Body of pancreas (tissue), 4 donors: ENCODE measurements around the gene TUBG2. TPM values are rescaled to one million over a fixed set of nuclear protein-coding genes. Genes with fewer than 3 reads are reported as not detected.
A peak's percentile ranks its signal among the peaks of the same experiment; 100 is the strongest.

ENCODE experiments used
- ATAC-seq: fragments of 150-250 bp; one replicate; pipeline ENCODE4 v1.9.1; 2016
- DNase-seq, 4 donors: peaks; one replicate each; pipeline ENCODE4 v3.0.0-alpha.2; 2019
- H3K27ac ChIP-seq, 4 donors: fragments of 200-600 bp; sonication (generic); 1 replicate in 3 of 4; 2 replicates in 1 of 4; pipeline versions ENCODE4 v1.5.1 to v1.6.1; 2016 to 2019; ENCODE audit warnings: mild to moderate bottlenecking in 1 of 4, mixed read lengths in 1 of 4, moderate library complexity in 1 of 4
- H3K27me3 ChIP-seq, 2 donors: fragments of 200-600 bp; sonication (generic); one replicate each; pipeline ENCODE4 v1.6.0; 2016; ENCODE audit warnings: mild to moderate bottlenecking in 1 of 2
- H3K36me3 ChIP-seq, 2 donors: fragments of 200-600 bp; sonication (generic); replicated peaks in 1 of 2; 2 replicates each; pipeline ENCODE4 v1.5.1; 2016; ENCODE audit warnings: low read depth in 2 of 2; ENCODE audit not compliant: insufficient read depth in 1 of 2
- H3K4me1 ChIP-seq: fragments of 200-600 bp; sonication (generic); one replicate; pipeline ENCODE4 v1.6.0; 2016
- H3K4me3 ChIP-seq, 2 donors: fragments of 200-600 bp; sonication (generic); 1 replicate in 1 of 2; 2 replicates in 1 of 2; pipeline ENCODE4 v1.5.1; 2016 to 2019
- H3K9me3 ChIP-seq, 3 donors: fragments of 200-600 bp; sonication (generic); 1 replicate in 2 of 3; 2 replicates in 1 of 3; pipeline ENCODE4 v1.5.1; 2016
- POLR2A ChIP-seq, 3 donors: fragments of 450-650 bp; IDR thresholded peaks; one replicate each; pipeline ENCODE4 v1.6.1; 2016; ENCODE audit warnings: antibody characterized with exemption in 3 of 3, mild to moderate bottlenecking in 2 of 3
- WGBS, 2 donors: methylation state at CpG; one replicate each; pipeline ENCODE4 v1.1.5; 2017; 5-methylcytosine and 5-hydroxymethylcytosine counted together
- intact Hi-C: fragments of 100-400 bp; cut with DNase I; formaldehyde crosslinking; loops from one replicate; pipeline ENCODE4 v1.15.1; 2023
- total RNA-seq, 2 donors: library from RNA; depleted of rRNA; stranded (reverse); fragments of >200 nt; gene quantifications; one replicate each; pipeline ENCODE4 v1.1.0, GENCODE V29; 2016
- TF ChIP-seq, protein P1 (sequence below), 7 experiments: fragments of 450-650 bp in 4 of 7; fragments of 200-600 bp in 3 of 7; sonication (generic) in 3 of 7; IDR thresholded peaks; one replicate each; pipeline ENCODE4 v1.5.1; 2016 to 2019; ENCODE audit warnings: antibody characterized with exemption in 7 of 7

TUBG2 gene
- total RNA-seq, 2 donors from 2014 or later: 64.1 to 80.4 TPM

GRCh38 chr17:42675348-42675964 is 16.4 kb downstream of the TUBG2 start:
- H3K9me3 ChIP-seq: no peaks in the 10 kb centered on the region
- H3K4me1 ChIP-seq: peaks cover 72% of the 10 kb centered on the region
- intact Hi-C loops: no loop called here
- peak; percentile 8 for ATAC-seq
- WGBS, 2 donors: 0 to 3% methylated on average over 9 to 27 of the region's 27 CpGs
- peaks cover 7% of the 10 kb centered on the region in 2 donors for H3K36me3 ChIP-seq
- peak overlapping the region; percentile 97 to 98 for H3K4me3 ChIP-seq
- peak in 1 of 3 donors; percentile 23 for TF ChIP-seq POLR2A (IDR thresholded peaks at IDR 0.05)
- TF ChIP-seq, protein P1, sequence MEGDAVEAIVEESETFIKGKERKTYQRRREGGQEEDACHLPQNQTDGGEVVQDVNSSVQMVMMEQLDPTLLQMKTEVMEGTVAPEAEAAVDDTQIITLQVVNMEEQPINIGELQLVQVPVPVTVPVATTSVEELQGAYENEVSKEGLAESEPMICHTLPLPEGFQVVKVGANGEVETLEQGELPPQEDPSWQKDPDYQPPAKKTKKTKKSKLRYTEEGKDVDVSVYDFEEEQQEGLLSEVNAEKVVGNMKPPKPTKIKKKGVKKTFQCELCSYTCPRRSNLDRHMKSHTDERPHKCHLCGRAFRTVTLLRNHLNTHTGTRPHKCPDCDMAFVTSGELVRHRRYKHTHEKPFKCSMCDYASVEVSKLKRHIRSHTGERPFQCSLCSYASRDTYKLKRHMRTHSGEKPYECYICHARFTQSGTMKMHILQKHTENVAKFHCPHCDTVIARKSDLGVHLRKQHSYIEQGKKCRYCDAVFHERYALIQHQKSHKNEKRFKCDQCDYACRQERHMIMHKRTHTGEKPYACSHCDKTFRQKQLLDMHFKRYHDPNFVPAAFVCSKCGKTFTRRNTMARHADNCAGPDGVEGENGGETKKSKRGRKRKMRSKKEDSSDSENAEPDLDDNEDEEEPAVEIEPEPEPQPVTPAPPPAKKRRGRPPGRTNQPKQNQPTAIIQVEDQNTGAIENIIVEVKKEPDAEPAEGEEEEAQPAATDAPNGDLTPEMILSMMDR (IDR thresholded peaks at IDR 0.05): peak in 2 of 7 experiments; percentile 9 to 25
- H3K27ac ChIP-seq: peak overlapping the region; percentile 91 to 97 (median 93)
- DNase-seq: peak; percentile 76 to 86 (median 79)
- H3K27me3 ChIP-seq: no peaks in the 10 kb centered on the region

- WGBS, 2 donors: 0 to 1% methylated on average over 6 to 43 of the region's 43 CpGs
- ATAC-seq (peak; percentile 5), DNase-seq (peak; percentile 66 to 76 (median 69))
- intact Hi-C loops: no loop called here
- H3K36me3 ChIP-seq: peaks cover 5 to 7% of the 10 kb centered on the region in 2 donors
- peaks cover 71% of the 10 kb centered on the region for H3K4me1 ChIP-seq
- TF ChIP-seq, protein P1 (IDR thresholded peaks at IDR 0.05): peak in 1 of 7 experiments; percentile 16
- TF ChIP-seq POLR2A (IDR thresholded peaks at IDR 0.05): peak in 2 of 3 donors; percentile 33 to 38
- no peaks in the 10 kb centered on the region for H3K27me3 ChIP-seq
- peak overlapping the region; percentile 91 to 97 (median 93) for H3K27ac ChIP-seq
- H3K9me3 ChIP-seq: no peaks in the 10 kb centered on the region
- H3K4me3 ChIP-seq: peak overlapping the region; percentile 97 to 98
These were observed 16.9 kb downstream of the TUBG2 start for GRCh38 chr17:42675965-42676423.

DNA sequence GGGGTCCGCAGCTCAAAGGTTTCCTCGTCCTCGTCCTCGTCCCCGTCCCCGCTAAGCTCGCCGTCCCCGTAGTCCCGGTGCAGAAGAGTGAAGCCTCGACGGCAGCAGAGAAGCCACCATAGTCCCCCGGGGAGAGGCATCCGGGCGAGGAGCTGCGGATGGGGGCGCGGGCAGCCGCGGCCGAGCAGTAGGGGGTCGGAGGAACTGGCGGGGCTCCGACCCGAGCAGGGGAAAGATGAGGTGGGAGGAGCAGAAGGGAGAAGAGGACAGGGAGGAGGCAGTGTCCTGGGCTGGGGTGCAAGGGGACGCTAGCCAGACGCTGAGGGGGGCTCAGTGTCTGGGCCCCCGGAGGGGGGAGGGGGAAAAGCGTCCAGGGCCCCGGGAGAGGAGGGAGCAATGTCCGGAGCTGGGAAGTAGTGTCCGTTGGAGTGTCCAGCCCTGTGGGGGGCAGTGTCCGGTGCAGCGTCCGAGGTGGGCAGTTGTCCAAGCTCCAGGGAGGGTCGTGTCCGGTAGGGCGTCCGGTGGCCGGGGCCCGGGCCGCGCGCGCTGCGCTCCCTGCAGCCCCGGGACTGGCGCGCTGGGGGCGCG is 17.4 kb downstream of the TUBG2 start, which contains the start of gene PLEKHH3:
Gene PLEKHH3 (minus strand): TSS at position 571 of the 588 bp plus-strand sequence. CDS start 431 bp downstream, at position 140.
- 0 to 1% methylated on average over 30 to 51 of the region's 51 CpGs for WGBS, 2 donors
- Histone ChIP-seq H3K9me3 (no peaks in the 10 kb centered on the region), H3K27me3 (no peaks in the 10 kb centered on the region), H3K27ac (peak within 1 kb of the TSS; percentile 91 to 97 (median 93)), H3K36me3 (peaks cover 5 to 7% of the 10 kb centered on the region in 2 donors), H3K4me1 (peaks cover 70% of the 10 kb centered on the region), H3K4me3 (peak within 1 kb of the TSS; percentile 97 to 98)
- DNase-seq (no peak), ATAC-seq (no peak)
- intact Hi-C loops: no loop called here
- TF ChIP-seq, protein P1 (IDR thresholded peaks at IDR 0.05): peak in 3 of 7 experiments; percentile 14 to 16 (median 16)
- TF ChIP-seq POLR2A (IDR thresholded peaks at IDR 0.05): peak; percentile 76 to 89 (median 81)

GRCh38 chr17:42677012-42677857 is 18.2 kb downstream of the TUBG2 start:
- Histone ChIP-seq H3K9me3 (no peaks in the 10 kb centered on the region), H3K4me3 (peak overlapping the region; percentile 97 to 98), H3K27ac (peak overlapping the region; percentile 91 to 97 (median 93)), H3K27me3 (no peaks in the 10 kb centered on the region), H3K36me3 (no peaks in the 10 kb centered on the region), H3K4me1 (peaks cover 70% of the 10 kb centered on the region)
- intact Hi-C loops: no loop called here
- 2 to 3% methylated on average over 15 to 31 of the region's 33 CpGs for WGBS, 2 donors
- DNase-seq (peak; percentile 100), ATAC-seq (peak; percentile 78)
- TF ChIP-seq POLR2A (IDR thresholded peaks at IDR 0.05): no peak
- TF ChIP-seq, protein P1 (IDR thresholded peaks at IDR 0.05): no peak
